ENCODE measurements around the gene CST7. TPM values are rescaled to one million over a fixed set of nuclear protein-coding genes. Genes with fewer than 3 reads are reported as not detected.

The CST7 gene
- total and polyA plus RNA-seq, 2 of the 13 experiments (the other 11 are each of a cell fraction or from before 2014, with no cell fraction given), result not detected

- H3K79me2 ChIP-seq (ENCODE audit: insufficient read depth, low read length), result no peaks in the 10 kb centered on the region
- WGBS (ENCODE audit: low lambda C conversion rate), result 41% methylated on average over 4 of the region's 4 CpGs
- no peak overlapping the region for H3K27ac ChIP-seq (ENCODE audit: extremely low read length, insufficient read depth, low read length)
- DNase-seq (ENCODE audit: low spot score), result no peak
- in situ Hi-C loops (cut with HindIII; ENCODE audit: extremely low pct_ligation_motif_present, low pct_unique_long_range_greater_than_20kb) (loop anchor here (5.0 to 10.0 kb wide), 2 partner anchors 63 to 295 kb away; no protein-coding TSS in a partner anchor), intact Hi-C loops (cut with micrococcal nuclease; ENCODE audit: unreplicated experiment) (loop anchor here (10.0 kb wide), 1 partner anchor 395 kb away; the partner anchor contains the start of gene ABHD12)
- peaks cover 1 to 7% of the 10 kb centered on the region in 2 experiments; a peak in 1 of 5 replicates for H3K27me3 ChIP-seq (ENCODE audit: control insufficient read depth in 1 of 2, insufficient read depth in 2 of 2, low read length in 2 of 2)
- no peak overlapping the region for H3K4me2 ChIP-seq (ENCODE audit: low read depth, low read length)
- ATAC-seq, result no peak
- TF ChIP-seq ZNF207 (IDR thresholded peaks at IDR 0.05; ENCODE audit: borderline replicate concordance), result no peak
- no peak for TF ChIP-seq ZNF672 (CRISPR knock-in tag; IDR thresholded peaks at IDR 0.05)
- TF ChIP-seq ARID5B (CRISPR knock-in tag; IDR thresholded peaks at IDR 0.05), result no peak
- TF ChIP-seq ZNF704 (CRISPR knock-in tag; IDR thresholded peaks at IDR 0.05; ENCODE audit: borderline replicate concordance), result no peak
- no peak for TF ChIP-seq MAZ (IDR thresholded peaks at IDR 0.05; ENCODE audit: borderline replicate concordance, low read depth, low read length)
- TF ChIP-seq MAZ (CRISPR knock-in tag; IDR thresholded peaks at IDR 0.05; ENCODE audit: low read depth), result no peak
- H3K36me3 ChIP-seq (replicated peaks in 1 of 2; ENCODE audit: control insufficient read depth in 1 of 2, insufficient read depth in 2 of 2, low read length in 2 of 2), result no peaks in the 10 kb centered on the region
- CTCF ChIA-PET (ENCODE audit: low intra/inter-chr PET ratio, low total read pairs), result no interaction called here
- H4K20me1 ChIP-seq (ENCODE audit: insufficient read depth, low read length), result no peaks in the 10 kb centered on the region
- no peak overlapping the region for H3K4me3 ChIP-seq (replicated peaks in 1 of 3; ENCODE audit: insufficient read depth in 1 of 3, low read depth in 2 of 3, low read length in 3 of 3)
- no peaks in the 10 kb centered on the region for H3K9me3 ChIP-seq (ENCODE audit: low read length)
- H2AFZ ChIP-seq (ENCODE audit: low read length), result no peak overlapping the region
- POLR2A ChIA-PET, result no interaction called here
- H3K4me1 ChIP-seq (ENCODE audit: insufficient read depth, low read length), result peaks cover 7% of the 10 kb centered on the region
- no TSS peak for BruUV-seq (replicated peaks)
- FAIRE-seq, result no peak
- no peak overlapping the region for H3K9ac ChIP-seq (ENCODE audit: insufficient read depth, low read depth, low read length)
These were observed 50.5 kb downstream of the CST7 start for GRCh38 chr20:24999568-24999967.

Measured in HepG2 (cell line).